Sigmoid colon (tissue), 4 donors: ENCODE data around the gene NT5C3A.

ENCODE experiments used
- CTCF ChIP-seq, 4 experiments: fragments of 450-650 bp in 3 of 4; fragments of 200-600 bp in 1 of 4; IDR thresholded peaks; one replicate each; pipeline ENCODE4 v1.5.1; 2016 to 2019; ENCODE audit warnings: antibody characterized with exemption in 4 of 4, mild to moderate bottlenecking in 3 of 4, moderate library complexity in 2 of 4
- POLR2A ChIP-seq, 2 donors: fragments of 450-650 bp; IDR thresholded peaks; one replicate each; pipeline ENCODE4 v1.6.1; 2016; ENCODE audit warnings: antibody characterized with exemption in 2 of 2, mild to moderate bottlenecking in 2 of 2, moderate library complexity in 2 of 2
- POLR2AphosphoS5 ChIP-seq, 4 donors: sonication (generic); formaldehyde crosslinking; IDR thresholded peaks; one replicate each; pipeline ENCODE4 v1.6.1; 2017; ENCODE audit warnings: antibody characterized with exemption in 4 of 4

- TF ChIP-seq CTCF (IDR thresholded peaks at IDR 0.05) = no peak
- no peak for TF ChIP-seq POLR2A (IDR thresholded peaks at IDR 0.05)
- TF ChIP-seq POLR2AphosphoS5 (IDR thresholded peaks at IDR 0.05) = no peak
These were observed 24.8 kb upstream of the NT5C3A start for GRCh38 chr7:33087356-33087755.
